ENCODE data around the gene FRK.

- TF ChIP-seq, protein P1, sequence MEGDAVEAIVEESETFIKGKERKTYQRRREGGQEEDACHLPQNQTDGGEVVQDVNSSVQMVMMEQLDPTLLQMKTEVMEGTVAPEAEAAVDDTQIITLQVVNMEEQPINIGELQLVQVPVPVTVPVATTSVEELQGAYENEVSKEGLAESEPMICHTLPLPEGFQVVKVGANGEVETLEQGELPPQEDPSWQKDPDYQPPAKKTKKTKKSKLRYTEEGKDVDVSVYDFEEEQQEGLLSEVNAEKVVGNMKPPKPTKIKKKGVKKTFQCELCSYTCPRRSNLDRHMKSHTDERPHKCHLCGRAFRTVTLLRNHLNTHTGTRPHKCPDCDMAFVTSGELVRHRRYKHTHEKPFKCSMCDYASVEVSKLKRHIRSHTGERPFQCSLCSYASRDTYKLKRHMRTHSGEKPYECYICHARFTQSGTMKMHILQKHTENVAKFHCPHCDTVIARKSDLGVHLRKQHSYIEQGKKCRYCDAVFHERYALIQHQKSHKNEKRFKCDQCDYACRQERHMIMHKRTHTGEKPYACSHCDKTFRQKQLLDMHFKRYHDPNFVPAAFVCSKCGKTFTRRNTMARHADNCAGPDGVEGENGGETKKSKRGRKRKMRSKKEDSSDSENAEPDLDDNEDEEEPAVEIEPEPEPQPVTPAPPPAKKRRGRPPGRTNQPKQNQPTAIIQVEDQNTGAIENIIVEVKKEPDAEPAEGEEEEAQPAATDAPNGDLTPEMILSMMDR (IDR thresholded peaks at IDR 0.05): no peak
- no peak for TF ChIP-seq POLR2A (IDR thresholded peaks at IDR 0.05)
Measured at GRCh38 chr6:116084284-116084683, 23.6 kb upstream of the FRK start.
